ENCODE measurements around the gene DCST1. TPM values are rescaled to one million over a fixed set of nuclear protein-coding genes. Genes with fewer than 3 reads are reported as not detected.

The DCST1 gene
- total RNA-seq, 4 donors from 2014 or later = 0.42 TPM; not detected in 3

DNA sequence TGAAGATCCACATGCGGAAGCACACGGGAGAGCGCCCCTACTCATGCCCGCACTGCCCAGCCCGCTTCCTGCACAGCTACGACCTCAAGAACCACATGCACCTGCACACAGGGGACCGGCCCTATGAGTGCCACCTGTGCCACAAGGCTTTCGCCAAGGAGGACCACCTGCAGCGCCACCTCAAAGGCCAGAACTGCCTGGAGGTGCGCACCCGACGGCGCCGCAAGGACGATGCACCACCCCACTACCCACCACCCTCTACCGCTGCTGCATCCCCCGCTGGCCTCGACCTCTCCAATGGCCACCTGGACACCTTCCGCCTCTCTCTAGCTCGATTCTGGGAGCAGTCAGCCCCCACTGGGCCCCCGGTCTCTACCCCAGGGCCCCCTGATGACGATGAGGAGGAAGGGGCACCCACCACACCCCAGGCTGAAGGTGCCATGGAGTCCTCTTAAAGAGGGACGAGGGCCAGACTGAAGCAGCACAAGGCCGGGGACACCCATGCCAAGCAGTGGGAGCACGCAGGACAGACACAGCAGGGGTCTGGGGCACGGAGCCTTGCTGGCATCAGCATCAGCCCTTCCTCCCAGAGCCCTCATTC, 17.3 kb upstream of the DCST1 start:
- Histone ChIP-seq H3K27ac (replicated peaks in 1 of 4) (peak overlapping the region; percentile 86 to 92 (median 90)), H3K36me3 (peaks cover 9 to 30% (median 24%) of the 10 kb centered on the region in 4 donors), H3K9me3 (no peaks in the 10 kb centered on the region), H3K4me3 (no peak overlapping the region), H3K4me1 (peaks cover 39 to 63% (median 50%) of the 10 kb centered on the region in 4 donors), H3K27me3 (no peaks in the 10 kb centered on the region)
- intact Hi-C loops (cut with DNase I) = loop anchor here (5.0 kb wide), 2 partner anchors 54 to 79 kb away; partner anchors contain the start of genes PMVK and PYGO2
- TF ChIP-seq, protein P1, sequence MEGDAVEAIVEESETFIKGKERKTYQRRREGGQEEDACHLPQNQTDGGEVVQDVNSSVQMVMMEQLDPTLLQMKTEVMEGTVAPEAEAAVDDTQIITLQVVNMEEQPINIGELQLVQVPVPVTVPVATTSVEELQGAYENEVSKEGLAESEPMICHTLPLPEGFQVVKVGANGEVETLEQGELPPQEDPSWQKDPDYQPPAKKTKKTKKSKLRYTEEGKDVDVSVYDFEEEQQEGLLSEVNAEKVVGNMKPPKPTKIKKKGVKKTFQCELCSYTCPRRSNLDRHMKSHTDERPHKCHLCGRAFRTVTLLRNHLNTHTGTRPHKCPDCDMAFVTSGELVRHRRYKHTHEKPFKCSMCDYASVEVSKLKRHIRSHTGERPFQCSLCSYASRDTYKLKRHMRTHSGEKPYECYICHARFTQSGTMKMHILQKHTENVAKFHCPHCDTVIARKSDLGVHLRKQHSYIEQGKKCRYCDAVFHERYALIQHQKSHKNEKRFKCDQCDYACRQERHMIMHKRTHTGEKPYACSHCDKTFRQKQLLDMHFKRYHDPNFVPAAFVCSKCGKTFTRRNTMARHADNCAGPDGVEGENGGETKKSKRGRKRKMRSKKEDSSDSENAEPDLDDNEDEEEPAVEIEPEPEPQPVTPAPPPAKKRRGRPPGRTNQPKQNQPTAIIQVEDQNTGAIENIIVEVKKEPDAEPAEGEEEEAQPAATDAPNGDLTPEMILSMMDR (IDR thresholded peaks at IDR 0.05) = no peak
- no peak for TF ChIP-seq EP300 (IDR thresholded peaks at IDR 0.05)
- 92% methylated on average over 17 of the region's 26 CpGs for WGBS
- no peak for DNase-seq (ENCODE audit: extremely low spot score)

- Histone ChIP-seq H3K4me3 (peak overlapping the region; percentile 54 to 66 (median 58)), H3K4me1 (peaks cover 30 to 54% (median 41%) of the 10 kb centered on the region in 4 donors), H3K27ac (replicated peaks in 1 of 4) (peak overlapping the region; percentile 86 to 92 (median 90)), H3K36me3 (peaks cover 9 to 30% (median 24%) of the 10 kb centered on the region in 4 donors), H3K9me3 (no peaks in the 10 kb centered on the region), H3K27me3 (no peaks in the 10 kb centered on the region)
- 7% methylated on average over 17 of the region's 49 CpGs for WGBS
- DNase-seq (ENCODE audit: extremely low spot score) = peak; percentile 97
- intact Hi-C loops (cut with DNase I) = loop anchor here (5.0 kb wide), 2 partner anchors 55 to 80 kb away; partner anchors contain the start of genes PMVK and PYGO2
- TF ChIP-seq POLR2A (IDR thresholded peaks at IDR 0.05; ENCODE audit: low read depth) = no peak
- TF ChIP-seq EP300 (IDR thresholded peaks at IDR 0.05) = no peak
- TF ChIP-seq, protein P1 (IDR thresholded peaks at IDR 0.05) = peak in 2 of 3 experiments; percentile 98 to 99
- peak; percentile 85 to 93 for TF ChIP-seq POLR2AphosphoS5 (IDR thresholded peaks at IDR 0.05)
Measured at GRCh38 chr1:155017041-155017945, 16.3 kb upstream of the DCST1 start.

GRCh38 chr1:155017946-155018316, 15.7 kb upstream of the DCST1 start:
- intact Hi-C loops (cut with DNase I) = loop anchor here (5.0 kb wide), 2 partner anchors 56 to 81 kb away; partner anchors contain the start of genes PMVK and PYGO2
- WGBS = 48% methylated on average over 6 of the region's 6 CpGs
- no peak for DNase-seq (ENCODE audit: extremely low spot score)

GRCh38 chr1:155018617-155019348, 14.8 kb upstream of the DCST1 start:
- intact Hi-C loops (cut with DNase I) = loop anchor here (5.0 kb wide), 2 partner anchors 56 to 81 kb away; partner anchors contain the start of genes PMVK and PYGO2
- Histone ChIP-seq H3K4me1 (peaks cover 17 to 39% (median 27%) of the 10 kb centered on the region in 4 donors), H3K27me3 (no peaks in the 10 kb centered on the region), H3K4me3 (no peak overlapping the region), H3K36me3 (peaks cover 9 to 29% (median 23%) of the 10 kb centered on the region in 4 donors), H3K27ac (replicated peaks in 1 of 4) (peak overlapping the region in 3 of 4 donors; percentile 89 to 92 (median 90)), H3K9me3 (no peaks in the 10 kb centered on the region)
- DNase-seq (ENCODE audit: extremely low spot score) = no peak
- TF ChIP-seq, protein P1 (IDR thresholded peaks at IDR 0.05) = no peak
- TF ChIP-seq EP300 (IDR thresholded peaks at IDR 0.05) = no peak
- no peak for TF ChIP-seq POLR2A (IDR thresholded peaks at IDR 0.05; ENCODE audit: low read depth)
- TF ChIP-seq POLR2AphosphoS5 (IDR thresholded peaks at IDR 0.05) = no peak
- 83% methylated on average over 6 of the region's 8 CpGs for WGBS

More at GRCh38 chr1:155017946-155018316, 15.7 kb upstream of the DCST1 start:
- H3K36me3 ChIP-seq = peaks cover 9 to 30% (median 24%) of the 10 kb centered on the region in 4 donors
- peaks cover 23 to 47% (median 35%) of the 10 kb centered on the region in 4 donors for H3K4me1 ChIP-seq
- H3K4me3 ChIP-seq = peak overlapping the region; percentile 54 to 66 (median 58)
- TF ChIP-seq EP300 (IDR thresholded peaks at IDR 0.05) (no peak), POLR2AphosphoS5 (IDR thresholded peaks at IDR 0.05) (no peak), POLR2A (IDR thresholded peaks at IDR 0.05; ENCODE audit: low read depth) (no peak)
- TF ChIP-seq, protein P1 (IDR thresholded peaks at IDR 0.05) = no peak
- H3K27me3 ChIP-seq = no peaks in the 10 kb centered on the region
- H3K9me3 ChIP-seq = no peaks in the 10 kb centered on the region
- H3K27ac ChIP-seq (replicated peaks in 1 of 4) = peak overlapping the region; percentile 86 to 92 (median 90)

Measured in esophagus muscularis mucosa (tissue), 4 donors.